Natural killer cell (primary cell): Measurements from ENCODE around the gene PDCD6IP. TPM values are rescaled to one million over a fixed set of nuclear protein-coding genes. Genes with fewer than 3 reads are reported as not detected.

Experiments used
- ATAC-seq, 3 donors: fragments of 150-1000 bp in 2 of 3; fragments of 200-7000 bp in 1 of 3; cut with Tn5 transposase; 1 replicate in 1 of 3; 2 replicates in 2 of 3; pipeline ENCODE4 v1.10.0; 2021; ENCODE audit warnings: mild to moderate bottlenecking in 2 of 3, moderate library complexity in 2 of 3
- DNase-seq, 2 donors: peaks; one replicate each; pipeline versions ENCODE4 v3.0.0 to v3.0.0-alpha.2; 2013 to 2021; ENCODE audit warnings: mixed read lengths in 1 of 2
- H3K27ac ChIP-seq: one replicate; pipeline ENCODE4 v1.5.1; 2013; ENCODE audit warnings: mild to moderate bottlenecking, low read length
- H3K27me3 ChIP-seq: one replicate; pipeline ENCODE4 v1.6.1; 2013; ENCODE audit warnings: low read length; ENCODE audit not compliant: control insufficient read depth, insufficient read depth
- H3K36me3 ChIP-seq: one replicate; pipeline ENCODE4 v1.6.1; 2013; ENCODE audit warnings: low read length; ENCODE audit not compliant: control insufficient read depth, insufficient read depth
- H3K4me1 ChIP-seq: one replicate; pipeline ENCODE4 v1.6.1; 2013; ENCODE audit warnings: low read length; ENCODE audit not compliant: control insufficient read depth, insufficient read depth
- H3K4me3 ChIP-seq: one replicate; pipeline ENCODE4 v1.5.1; 2013; ENCODE audit warnings: low read length
- H3K9me3 ChIP-seq: one replicate; pipeline ENCODE4 v1.6.1; 2013; ENCODE audit warnings: low read length; ENCODE audit not compliant: control insufficient read depth, insufficient read depth
- H3K27ac Mint-ChIP-seq, 2 donors: one replicate each; pipeline ENCODE4 v1.8.0; 2022; ENCODE audit warnings: mild to moderate bottlenecking in 2 of 2, mixed read lengths in 2 of 2, moderate library complexity in 1 of 2
- H3K27me3 Mint-ChIP-seq, 2 donors: one replicate each; pipeline ENCODE4 v1.8.0; 2022; ENCODE audit warnings: low read depth in 2 of 2, mixed read lengths in 2 of 2
- H3K36me3 Mint-ChIP-seq: one replicate; pipeline ENCODE4 v1.8.0; 2022; ENCODE audit warnings: mixed read lengths
- H3K4me1 Mint-ChIP-seq, 2 donors: one replicate each; pipeline ENCODE4 v1.8.0; 2022; ENCODE audit warnings: mixed read lengths in 2 of 2
- H3K4me3 Mint-ChIP-seq: one replicate; pipeline ENCODE4 v1.8.0; 2022; ENCODE audit warnings: mild to moderate bottlenecking, moderate library complexity, mixed read lengths
- H3K9me3 Mint-ChIP-seq, 2 donors: one replicate each; pipeline ENCODE4 v1.8.0; 2022; ENCODE audit warnings: mixed read lengths in 2 of 2
- CTCF ChIP-seq: fragments of 200-600 bp; IDR thresholded peaks from one replicate; pipeline ENCODE4 v1.8.0; 2022; ENCODE audit warnings: antibody characterized with exemption
- WGBS: methylation state at CpG from one replicate; pipeline ENCODE4 v1.1.7; 2013; ENCODE audit warnings: missing lambda C conversion rate; ENCODE audit not compliant: insufficient coverage; 5-methylcytosine and 5-hydroxymethylcytosine counted together
- intact Hi-C: fragments of 100-400 bp; cut with micrococcal nuclease; formaldehyde crosslinking; loops from one replicate; pipeline ENCODE4 v1.14.2; 2022
- total RNA-seq, 4 donors: library from RNA; stranded (reverse); fragments of 120-200 nt in 1 of 4; gene quantifications; one replicate each; pipeline versions ENCODE4 v1.2.3 to v1.2.4, GENCODE V29; 2013 to 2022

The PDCD6IP gene
- total RNA-seq, 3 donors from 2014 or later (not counting 1 experiment from before 2014, with no cell fraction given), result 170 to 182 (median 179) TPM

- Histone ChIP-seq H3K27me3 (no peaks in the 10 kb centered on the region), H3K4me1 (no peaks in the 10 kb centered on the region), H3K4me3 (no peak overlapping the region), H3K27ac (no peak overlapping the region), H3K9me3 (no peaks in the 10 kb centered on the region), H3K36me3 (peaks cover 50% of the 10 kb centered on the region)
- no peak overlapping the region for H3K27ac Mint-ChIP-seq
- no peak overlapping the region for H3K4me3 Mint-ChIP-seq
- ATAC-seq, result no peak
- no peak for DNase-seq
- no peak for TF ChIP-seq CTCF
- H3K4me1 Mint-ChIP-seq, result no peaks in the 10 kb centered on the region
- 97% methylated on average over 4 of the region's 4 CpGs for WGBS
- no peaks in the 10 kb centered on the region for H3K9me3 Mint-ChIP-seq
- H3K36me3 Mint-ChIP-seq, result peaks cover 18% of the 10 kb centered on the region
- intact Hi-C loops, result no loop called here
- H3K27me3 Mint-ChIP-seq, result no peaks in the 10 kb centered on the region
Observed at GRCh38 chr3:33865133-33865532, 66.7 kb downstream of the PDCD6IP start.

- Mint-ChIP-seq H3K4me1 (no peaks in the 10 kb centered on the region), H3K27me3 (no peaks in the 10 kb centered on the region), H3K27ac (peak overlapping the region; percentile 67 to 73), H3K9me3 (no peaks in the 10 kb centered on the region), H3K36me3 (peaks cover 17% of the 10 kb centered on the region), H3K4me3 (no peak overlapping the region)
- H3K36me3 ChIP-seq, result peaks cover 40% of the 10 kb centered on the region
- DNase-seq (no peak), ATAC-seq (no peak)
- TF ChIP-seq CTCF, result no peak
- no peak overlapping the region for H3K4me3 ChIP-seq
- intact Hi-C loops, result no loop called here
- H3K27me3 ChIP-seq, result no peaks in the 10 kb centered on the region
- no peaks in the 10 kb centered on the region for H3K4me1 ChIP-seq
- no peaks in the 10 kb centered on the region for H3K9me3 ChIP-seq
- WGBS, result 93% methylated on average over 1 of the region's 1 CpG
- no peak overlapping the region for H3K27ac ChIP-seq
Observed at GRCh38 chr3:33868309-33868708, 69.9 kb downstream of the PDCD6IP start.

GRCh38 chr3:33869977-33870376, 71.5 kb downstream of the PDCD6IP start:
- WGBS, result over 99% methylated on average over 7 of the region's 7 CpGs
- no peak overlapping the region for H3K4me3 Mint-ChIP-seq
- Histone ChIP-seq H3K27ac (no peak overlapping the region), H3K4me3 (no peak overlapping the region), H3K4me1 (no peaks in the 10 kb centered on the region), H3K36me3 (peaks cover 24% of the 10 kb centered on the region), H3K9me3 (no peaks in the 10 kb centered on the region), H3K27me3 (no peaks in the 10 kb centered on the region)
- no peaks in the 10 kb centered on the region for H3K27me3 Mint-ChIP-seq
- DNase-seq (no peak), ATAC-seq (no peak)
- intact Hi-C loops, result no loop called here
- H3K4me1 Mint-ChIP-seq, result no peaks in the 10 kb centered on the region
- TF ChIP-seq CTCF, result no peak
- H3K9me3 Mint-ChIP-seq, result no peaks in the 10 kb centered on the region
- H3K36me3 Mint-ChIP-seq, result peaks cover 5% of the 10 kb centered on the region
- H3K27ac Mint-ChIP-seq, result peak overlapping the region; percentile 27 to 50

- H3K4me1 Mint-ChIP-seq, result no peaks in the 10 kb centered on the region
- intact Hi-C loops, result no loop called here
- no peaks in the 10 kb centered on the region for H3K27me3 Mint-ChIP-seq
- no peaks in the 10 kb centered on the region for H3K36me3 Mint-ChIP-seq
- H3K4me3 Mint-ChIP-seq, result no peak overlapping the region
- Histone ChIP-seq H3K4me3 (no peak overlapping the region), H3K4me1 (no peaks in the 10 kb centered on the region), H3K27ac (no peak overlapping the region), H3K27me3 (no peaks in the 10 kb centered on the region), H3K9me3 (no peaks in the 10 kb centered on the region), H3K36me3 (peaks cover 3% of the 10 kb centered on the region)
- TF ChIP-seq CTCF, result no peak
- WGBS, result no CpG with 5 or more reads among the region's 1 CpG
- DNase-seq (no peak), ATAC-seq (no peak)
- no peaks in the 10 kb centered on the region for H3K9me3 Mint-ChIP-seq
- H3K27ac Mint-ChIP-seq, result no peak overlapping the region
Observed at GRCh38 chr3:33874815-33875214, 76.4 kb downstream of the PDCD6IP start.
